Panc1 (cell line): ENCODE measurements around the gene RBMS3. TPM values are rescaled to one million over a fixed set of nuclear protein-coding genes. Genes with fewer than 3 reads are reported as not detected.

ENCODE experiments used
- ATAC-seq: fragments of 200-7000 bp; cut with Tn5 transposase; 2 replicates; pipeline ENCODE4 v1.9.1; 2020; ENCODE audit warnings: mild to moderate bottlenecking, moderate library complexity
- BruUV-seq: library from RNA; stranded (reverse); fragments of 400-500 nt; replicated peaks from 2 replicates; lab custom pipeline; 2021; lab: Mats Ljungman, UMichigan
- CTCF ChIA-PET: fragments of 300-600 bp; sonication (Branson Sonifier 250); formaldehyde crosslinking; loops from one replicate; lab custom pipeline; 2022; ENCODE audit warnings: antibody characterized with exemption; lab: Charles Lee
- POLR2A ChIA-PET: fragments of 300-600 bp; sonication (Branson Sonifier 250); formaldehyde crosslinking; loops from one replicate; lab custom pipeline; 2022; ENCODE audit warnings: antibody characterized with exemption; lab: Charles Lee
- DNase-seq: peaks from one replicate; pipeline ENCODE4 v3.0.0-alpha.2; 2010; ENCODE audit warnings: low read depth, low spot score
- H3K27ac ChIP-seq: 2 replicates; pipeline ENCODE4 v1.5.1; 2011; ENCODE audit warnings: mild to moderate bottlenecking, low read length, inconsistent platforms
- H3K27me3 ChIP-seq: fragments of 200-500 bp; sonication (Bioruptor generic); 2 replicates; pipeline ENCODE4 v1.6.0; 2014; ENCODE audit warnings: low read length, inconsistent platforms; ENCODE audit not compliant: control insufficient read depth, insufficient read depth
- H3K36me3 ChIP-seq: fragments of 200-500 bp; sonication (Bioruptor generic); 2 replicates; pipeline ENCODE4 v1.5.1; 2014; ENCODE audit warnings: inconsistent platforms, mild to moderate bottlenecking, low read length, moderate library complexity; ENCODE audit not compliant: control insufficient read depth, insufficient read depth
- H3K4me1 ChIP-seq: 2 replicates; pipeline ENCODE4 v1.5.1; 2011; ENCODE audit warnings: inconsistent platforms, mild to moderate bottlenecking, low read length, moderate library complexity; ENCODE audit not compliant: control insufficient read depth, insufficient read depth
- H3K4me3 ChIP-seq, 2 experiments: 2 replicates each; pipeline ENCODE4 v1.5.1; 2011 to 2012; ENCODE audit warnings: low read depth in 2 of 2, low read length in 2 of 2, mild to moderate bottlenecking in 2 of 2, inconsistent platforms in 1 of 2, moderate library complexity in 1 of 2
- H3K9me3 ChIP-seq: fragments of 200-500 bp; sonication (Bioruptor generic); 2 replicates; pipeline ENCODE4 v1.5.1; 2014; ENCODE audit warnings: low read depth, mild to moderate bottlenecking, inconsistent platforms, low read length, moderate library complexity; ENCODE audit not compliant: control insufficient read depth, insufficient read depth
- POLR2AphosphoS5 ChIP-seq: IDR thresholded peaks from 2 replicates; pipeline ENCODE4 v1.6.1; 2012; ENCODE audit warnings: mild to moderate bottlenecking, low read depth, low read length, moderate library complexity
- REST ChIP-seq, 2 experiments: IDR thresholded peaks; 2 replicates each; pipeline ENCODE4 v1.6.1; 2011 to 2012; ENCODE audit warnings: low read depth in 2 of 2, control low read depth in 1 of 2, low read length in 1 of 2, mild to moderate bottlenecking in 1 of 2, moderate library complexity in 1 of 2; ENCODE audit not compliant: insufficient read depth in 1 of 2
- SIN3A ChIP-seq: IDR thresholded peaks from 2 replicates; pipeline ENCODE4 v1.6.1; 2012; ENCODE audit warnings: low read depth, mild to moderate bottlenecking, low read length, moderate library complexity, borderline replicate concordance; ENCODE audit not compliant: insufficient read depth
- TCF7L2 ChIP-seq: IDR thresholded peaks from 2 replicates; pipeline ENCODE4 v1.6.1; 2011; ENCODE audit warnings: mild to moderate bottlenecking, low read depth, low read length, inconsistent platforms
- in situ Hi-C: cut with HindIII; loops from 2 replicates; pipeline ENCODE4 v1.10.0; 2016; ENCODE audit warnings: low sequenced_read_pairs, low pct_unique_long_range_greater_than_20kb
- intact Hi-C: fragments of 100-400 bp; cut with micrococcal nuclease; formaldehyde crosslinking; loops from one replicate; pipeline ENCODE4 v1.10.0; 2022; ENCODE audit not compliant: unreplicated experiment
- total RNA-seq: library from RNA; stranded (reverse); gene quantifications from one replicate; pipeline ENCODE4 v1.2.1, GENCODE V29; 2021; ENCODE audit not compliant: unreplicated experiment
- TF ChIP-seq, protein P1 (sequence below): fragments of 450-650 bp; IDR thresholded peaks from 2 replicates; pipeline ENCODE4 v1.5.1; 2017; ENCODE audit warnings: mild to moderate bottlenecking

The RBMS3 gene
- total RNA-seq, 1 experiment from 2014 or later = 1.1 TPM

DNA sequence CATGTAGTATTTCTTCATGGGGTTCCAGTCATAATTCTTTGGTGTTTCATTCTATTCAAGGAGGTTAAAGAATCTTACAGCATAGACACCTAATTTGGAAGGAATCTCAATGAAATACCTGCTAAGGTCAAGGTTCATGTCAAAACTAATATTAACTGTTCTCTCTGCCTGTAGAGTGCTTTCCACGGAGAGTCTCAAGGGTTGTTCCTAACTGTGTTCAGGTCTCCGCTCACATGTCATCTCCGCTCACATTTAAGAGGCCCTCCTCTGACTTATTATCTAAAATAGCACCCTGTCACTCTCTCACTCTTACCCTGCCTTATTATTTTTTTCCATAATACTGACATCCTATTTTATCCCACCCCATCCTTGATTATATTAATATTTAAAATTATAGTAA, 239.9 kb downstream of the RBMS3 start:
- ATAC-seq (no peak), DNase-seq (no peak)
- POLR2A ChIA-PET = no interaction called here
- H3K4me1 ChIP-seq = no peaks in the 10 kb centered on the region
- CTCF ChIA-PET = no interaction called here
- in situ Hi-C loops (no loop called here), intact Hi-C loops (no loop called here)
- no peak for TF ChIP-seq POLR2AphosphoS5
- TF ChIP-seq SIN3A = no peak
- no peak for TF ChIP-seq REST (IDR thresholded peaks at IDR 0.05; ENCODE audit: insufficient read depth in 1 of 2, low read depth in 2 of 2, low read length in 1 of 2)
- TF ChIP-seq, protein P1, sequence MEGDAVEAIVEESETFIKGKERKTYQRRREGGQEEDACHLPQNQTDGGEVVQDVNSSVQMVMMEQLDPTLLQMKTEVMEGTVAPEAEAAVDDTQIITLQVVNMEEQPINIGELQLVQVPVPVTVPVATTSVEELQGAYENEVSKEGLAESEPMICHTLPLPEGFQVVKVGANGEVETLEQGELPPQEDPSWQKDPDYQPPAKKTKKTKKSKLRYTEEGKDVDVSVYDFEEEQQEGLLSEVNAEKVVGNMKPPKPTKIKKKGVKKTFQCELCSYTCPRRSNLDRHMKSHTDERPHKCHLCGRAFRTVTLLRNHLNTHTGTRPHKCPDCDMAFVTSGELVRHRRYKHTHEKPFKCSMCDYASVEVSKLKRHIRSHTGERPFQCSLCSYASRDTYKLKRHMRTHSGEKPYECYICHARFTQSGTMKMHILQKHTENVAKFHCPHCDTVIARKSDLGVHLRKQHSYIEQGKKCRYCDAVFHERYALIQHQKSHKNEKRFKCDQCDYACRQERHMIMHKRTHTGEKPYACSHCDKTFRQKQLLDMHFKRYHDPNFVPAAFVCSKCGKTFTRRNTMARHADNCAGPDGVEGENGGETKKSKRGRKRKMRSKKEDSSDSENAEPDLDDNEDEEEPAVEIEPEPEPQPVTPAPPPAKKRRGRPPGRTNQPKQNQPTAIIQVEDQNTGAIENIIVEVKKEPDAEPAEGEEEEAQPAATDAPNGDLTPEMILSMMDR = no peak
- TF ChIP-seq TCF7L2 = no peak
- no TSS peak for BruUV-seq
- no peaks in the 10 kb centered on the region for H3K36me3 ChIP-seq
- no peaks in the 10 kb centered on the region for H3K9me3 ChIP-seq
- no peak overlapping the region for H3K27ac ChIP-seq
- no peak overlapping the region for H3K4me3 ChIP-seq
- H3K27me3 ChIP-seq = no peaks in the 10 kb centered on the region

DNA sequence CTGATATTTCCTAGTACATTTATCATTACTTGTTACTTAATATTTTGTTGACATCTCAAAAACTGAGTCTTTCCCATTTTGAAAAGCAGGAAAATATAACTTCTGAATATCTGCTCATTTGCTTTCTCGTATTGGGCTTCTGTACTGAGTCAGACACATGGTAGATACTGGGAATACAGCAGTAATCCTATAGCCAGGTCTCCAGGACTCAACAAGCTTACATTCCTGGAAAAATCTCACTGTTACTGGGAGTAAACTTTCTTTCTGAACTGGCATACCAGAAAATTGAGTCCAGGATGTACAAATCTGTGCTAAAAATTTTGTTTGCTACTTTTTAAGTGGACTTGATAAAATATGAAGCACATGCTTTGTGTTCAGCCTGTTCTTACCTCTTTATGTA, 240.4 kb downstream of the RBMS3 start:
- intact Hi-C loops = no loop called here
- DNase-seq (no peak), ATAC-seq (no peak)
- H3K27me3 ChIP-seq = no peaks in the 10 kb centered on the region
- TF ChIP-seq POLR2AphosphoS5 = no peak
- TF ChIP-seq TCF7L2 = no peak
- no peak for TF ChIP-seq SIN3A
- no peak for TF ChIP-seq REST (IDR thresholded peaks at IDR 0.05; ENCODE audit: insufficient read depth in 1 of 2, low read depth in 2 of 2, low read length in 1 of 2)
- TF ChIP-seq, protein P1 = no peak
- H3K9me3 ChIP-seq = no peaks in the 10 kb centered on the region
- CTCF ChIA-PET = no interaction called here
- no peaks in the 10 kb centered on the region for H3K36me3 ChIP-seq
- H3K4me3 ChIP-seq = no peak overlapping the region
- no peak overlapping the region for H3K27ac ChIP-seq
- POLR2A ChIA-PET = no interaction called here
- H3K4me1 ChIP-seq = no peaks in the 10 kb centered on the region
- BruUV-seq = no TSS peak
- in situ Hi-C loops = no loop called here
